Activated CD4-positive, alpha-beta T cell treated with anti-CD3 and anti-CD28 coated beads, Interleukin-2, amount 10 ng/mL, durations not matched to agents 7 days and 5 days (primary cell): ENCODE data around the gene HOXB3. TPM values are rescaled to one million over a fixed set of nuclear protein-coding genes. Genes with fewer than 3 reads are reported as not detected.
A peak's percentile ranks its signal among the peaks of the same experiment; 100 is the strongest.
"Not testable (repeated sequence)": the region's sequence is repeated elsewhere in the genome, so short reads cannot be mapped to it uniquely, and the experiment has no call there.

Source experiments
- CTCF ChIA-PET: fragments of 350-600 bp; sonication (Branson Sonifier 250); formaldehyde crosslinking; loops from one replicate; lab custom pipeline; 2021; ENCODE audit warnings: antibody characterized with exemption; lab: Charles Lee
- POLR2A ChIA-PET: fragments of 350-600 bp; sonication (Branson Sonifier 250); formaldehyde crosslinking; loops from one replicate; lab custom pipeline; 2021; ENCODE audit warnings: antibody characterized with exemption; lab: Charles Lee
- DNase-seq: peaks from one replicate; pipeline ENCODE4 v3.0.0-alpha.2; 2020
- H3K27ac Mint-ChIP-seq: one replicate; pipeline ENCODE4 v1.8.0; 2021; ENCODE audit warnings: mild to moderate bottlenecking, moderate library complexity, mixed read lengths
- H3K27me3 Mint-ChIP-seq: one replicate; pipeline ENCODE4 v1.8.0; 2021; ENCODE audit warnings: mixed read lengths
- H3K36me3 Mint-ChIP-seq: one replicate; pipeline ENCODE4 v1.8.0; 2021; ENCODE audit warnings: low read depth, mixed read lengths
- H3K4me1 Mint-ChIP-seq: one replicate; pipeline ENCODE4 v1.8.0; 2021; ENCODE audit warnings: mixed read lengths
- H3K4me3 Mint-ChIP-seq: one replicate; pipeline ENCODE4 v1.8.0; 2021; ENCODE audit warnings: mild to moderate bottlenecking, moderate library complexity, mixed read lengths
- H3K9me3 Mint-ChIP-seq: one replicate; pipeline ENCODE4 v1.8.0; 2021; ENCODE audit warnings: mixed read lengths
- total RNA-seq, 2 experiments: library from RNA; stranded (reverse); gene quantifications; one replicate each; pipeline ENCODE4 v1.2.3, GENCODE V29; 2021

HOXB3 gene
- total RNA-seq, 2 experiments from 2014 or later = 3.1 to 4.5 TPM

GRCh38 chr17:48513666-48514455 lies 76.2 kb downstream of the HOXB3 start:
- Mint-ChIP-seq H3K27me3 (peaks cover 66% of the 10 kb centered on the region), H3K36me3 (peaks cover 8% of the 10 kb centered on the region), H3K27ac (no peak overlapping the region), H3K4me1 (peaks cover 46% of the 10 kb centered on the region), H3K9me3 (peaks cover 5% of the 10 kb centered on the region), H3K4me3 (no peak overlapping the region)
- POLR2A ChIA-PET = no interaction called here
- no peak for DNase-seq
- CTCF ChIA-PET = interaction anchor here (1.2 to 2.2 kb wide), 6 partner anchors 9 to 162 kb away, joined by 3 to 4 read pairs (median 4); no protein-coding TSS in a partner anchor

- H3K27ac Mint-ChIP-seq = no peak overlapping the region
- ChIA-PET CTCF (interaction anchor here (0.7 to 2.2 kb wide), 7 partner anchors 10 to 161 kb away, joined by 3 to 4 read pairs (median 3); no protein-coding TSS in a partner anchor), POLR2A (no interaction called here)
- H3K36me3 Mint-ChIP-seq = peaks cover 8% of the 10 kb centered on the region
- peaks cover 68% of the 10 kb centered on the region for H3K27me3 Mint-ChIP-seq
- H3K4me3 Mint-ChIP-seq = no peak overlapping the region
- peaks cover 5% of the 10 kb centered on the region for H3K9me3 Mint-ChIP-seq
- H3K4me1 Mint-ChIP-seq = peaks cover 48% of the 10 kb centered on the region
- DNase-seq = no peak
These were observed 76.9 kb downstream of the HOXB3 start for GRCh38 chr17:48513097-48513496.

GRCh38 chr17:48510761-48511604 lies 79.1 kb downstream of the HOXB3 start:
- Mint-ChIP-seq H3K9me3 (peaks cover 2% of the 10 kb centered on the region), H3K4me1 (peaks cover 61% of the 10 kb centered on the region), H3K27me3 (peaks cover 52% of the 10 kb centered on the region), H3K36me3 (peaks cover 8% of the 10 kb centered on the region), H3K27ac (peak overlapping the region; percentile 88), H3K4me3 (peak overlapping the region; percentile 39)
- CTCF ChIA-PET = interaction anchor here (0.6 to 1.1 kb wide), 5 partner anchors 10 to 203 kb away, joined by 3 to 5 read pairs (median 3); no protein-coding TSS in a partner anchor
- POLR2A ChIA-PET = interaction anchor here (0.7 kb wide), 1 partner anchor 206 kb away, joined by 3 read pairs; no protein-coding TSS in a partner anchor
- peak; percentile 67 for DNase-seq

GRCh38 chr17:48510381-48510760 lies 79.7 kb downstream of the HOXB3 start:
- POLR2A ChIA-PET = interaction anchor here (0.7 kb wide), 1 partner anchor 205 kb away, joined by 3 read pairs; no protein-coding TSS in a partner anchor
- Mint-ChIP-seq H3K27ac (no peak overlapping the region), H3K9me3 (peaks cover 2% of the 10 kb centered on the region), H3K4me3 (no peak overlapping the region), H3K36me3 (peaks cover 8% of the 10 kb centered on the region), H3K27me3 (peaks cover 48% of the 10 kb centered on the region), H3K4me1 (peaks cover 67% of the 10 kb centered on the region)
- DNase-seq = no peak
- CTCF ChIA-PET = interaction anchor here (0.9 to 1.1 kb wide), 2 partner anchors 18 to 202 kb away, joined by 3 to 4 read pairs; no protein-coding TSS in a partner anchor

- CTCF ChIA-PET, H3K4me3 Mint-ChIP-seq, POLR2A ChIA-PET, DNase-seq, H3K27ac Mint-ChIP-seq, H3K36me3 Mint-ChIP-seq, H3K9me3 Mint-ChIP-seq: not testable (repeated sequence)
- H3K4me1 Mint-ChIP-seq = peaks cover 71% of the 10 kb centered on the region
- H3K27me3 Mint-ChIP-seq = peaks cover 42% of the 10 kb centered on the region
These were observed 80.3 kb downstream of the HOXB3 start for GRCh38 chr17:48509708-48510107.

- Mint-ChIP-seq H3K36me3 (peaks cover 4% of the 10 kb centered on the region), H3K27ac (no peak overlapping the region), H3K4me3 (no peak overlapping the region), H3K4me1 (peaks cover 45% of the 10 kb centered on the region), H3K27me3 (peaks cover 33% of the 10 kb centered on the region), H3K9me3 (peaks cover 2% of the 10 kb centered on the region)
- POLR2A ChIA-PET = no interaction called here
- CTCF ChIA-PET = interaction anchor here (0.6 to 1.7 kb wide), 7 partner anchors 13 to 261 kb away, joined by 3 to 6 read pairs (median 4); no protein-coding TSS in a partner anchor
- no peak for DNase-seq
These were observed 83.8 kb downstream of the HOXB3 start for GRCh38 chr17:48506246-48506645.

GRCh38 chr17:48505788-48506187 lies 84.3 kb downstream of the HOXB3 start:
- Mint-ChIP-seq H3K4me3 (no peak overlapping the region), H3K27me3 (peaks cover 36% of the 10 kb centered on the region), H3K36me3 (peaks cover 3% of the 10 kb centered on the region), H3K9me3 (peaks cover 2% of the 10 kb centered on the region), H3K4me1 (peaks cover 41% of the 10 kb centered on the region), H3K27ac (peak overlapping the region; percentile 58)
- DNase-seq = peak; percentile 72
- CTCF ChIA-PET = interaction anchor here (0.6 to 1.7 kb wide), 7 partner anchors 13 to 261 kb away, joined by 3 to 6 read pairs (median 4); no protein-coding TSS in a partner anchor
- POLR2A ChIA-PET = no interaction called here

- no peak overlapping the region for H3K4me3 Mint-ChIP-seq
- DNase-seq = no peak
- POLR2A ChIA-PET = no interaction called here
- peaks cover 34% of the 10 kb centered on the region for H3K4me1 Mint-ChIP-seq
- peaks cover 3% of the 10 kb centered on the region for H3K36me3 Mint-ChIP-seq
- no peak overlapping the region for H3K27ac Mint-ChIP-seq
- CTCF ChIA-PET = interaction anchor here (1.2 to 1.7 kb wide), 3 partner anchors 12 to 19 kb away, joined by 3 to 6 read pairs (median 5); no protein-coding TSS in a partner anchor
- peaks cover 41% of the 10 kb centered on the region for H3K27me3 Mint-ChIP-seq
- peaks cover 2% of the 10 kb centered on the region for H3K9me3 Mint-ChIP-seq
These were observed 85.1 kb downstream of the HOXB3 start for GRCh38 chr17:48504953-48505352.

- Mint-ChIP-seq H3K27ac (no peak overlapping the region), H3K36me3 (no peaks in the 10 kb centered on the region), H3K4me1 (peaks cover 32% of the 10 kb centered on the region), H3K27me3 (peaks cover 43% of the 10 kb centered on the region), H3K4me3 (no peak overlapping the region), H3K9me3 (no peaks in the 10 kb centered on the region)
- ChIA-PET CTCF (interaction anchor here (0.5 to 1.2 kb wide), 5 partner anchors 16 to 100 kb away, joined by 3 read pairs; no protein-coding TSS in a partner anchor), POLR2A (no interaction called here)
- DNase-seq = no peak
These were observed 86.3 kb downstream of the HOXB3 start for GRCh38 chr17:48503747-48504146.

GRCh38 chr17:48502901-48503300 lies 87.1 kb downstream of the HOXB3 start:
- Mint-ChIP-seq H3K27ac (no peak overlapping the region), H3K36me3 (no peaks in the 10 kb centered on the region), H3K4me3 (no peak overlapping the region), H3K27me3 (peaks cover 47% of the 10 kb centered on the region), H3K4me1 (peaks cover 29% of the 10 kb centered on the region), H3K9me3 (no peaks in the 10 kb centered on the region)
- CTCF ChIA-PET = interaction anchor here (0.6 to 1.0 kb wide), 2 partner anchors 11 to 99 kb away, joined by 3 read pairs; no protein-coding TSS in a partner anchor
- POLR2A ChIA-PET = no interaction called here
- no peak for DNase-seq

- no peaks in the 10 kb centered on the region for H3K36me3 Mint-ChIP-seq
- ChIA-PET CTCF (interaction anchor here (1.0 to 1.7 kb wide), 3 partner anchors 10 to 21 kb away, joined by 3 to 6 read pairs (median 3); no protein-coding TSS in a partner anchor), POLR2A (no interaction called here)
- DNase-seq = no peak
- H3K9me3 Mint-ChIP-seq = no peaks in the 10 kb centered on the region
- H3K4me3 Mint-ChIP-seq = no peak overlapping the region
- no peak overlapping the region for H3K27ac Mint-ChIP-seq
- peaks cover 50% of the 10 kb centered on the region for H3K27me3 Mint-ChIP-seq
- H3K4me1 Mint-ChIP-seq = peaks cover 26% of the 10 kb centered on the region
These were observed 87.7 kb downstream of the HOXB3 start for GRCh38 chr17:48502312-48502711.
